HepG2 (cell line): Measurements from ENCODE around the gene CGB8. TPM values are rescaled to one million over a fixed set of nuclear protein-coding genes. Genes with fewer than 3 reads are reported as not detected.
A peak's percentile ranks its signal among the peaks of the same experiment; 100 is the strongest.

ENCODE experiments used
- ATAC-seq: fragments of 200-7000 bp; cut with Tn5 transposase; 3 replicates; pipeline ENCODE4 v1.9.1; 2020; ENCODE audit warnings: mild to moderate bottlenecking, moderate library complexity
- BruUV-seq: library from RNA; stranded (reverse); fragments of 400-500 nt; replicated peaks from 2 replicates; lab custom pipeline; 2021; lab: Mats Ljungman, UMichigan
- CTCF ChIA-PET: fragments of 300-600 bp; formaldehyde crosslinking; extraction: SDS; loops from one replicate; lab custom pipeline; 2021; ENCODE audit warnings: low total read pairs, inconsistent platforms, low intra/inter-chr PET ratio; lab: Yijun Ruan, JAX
- POLR2A ChIA-PET: fragments of 350-600 bp; sonication (Branson Sonifier 250); formaldehyde crosslinking; loops from one replicate; lab custom pipeline; 2020; ENCODE audit warnings: antibody characterized with exemption, inconsistent platforms; lab: Yijun Ruan, JAX
- DNase-seq: peaks from one replicate; pipeline ENCODE4 v3.0.0-alpha.2; 2015; ENCODE audit warnings: low spot score
- FAIRE-seq: peaks from 3 replicates; lab custom pipeline; 2011; peaks lifted over from hg19 to GRCh38; lab: Jason Lieb, UNC
- H2AFZ ChIP-seq: one replicate; pipeline ENCODE4 v1.6.1; 2011; ENCODE audit warnings: low read length, inconsistent platforms
- H3K27ac ChIP-seq: fragments of 300-600 bp; 3 replicates; pipeline ENCODE4 v1.8.0; 2011; ENCODE audit warnings: mixed run types, mild to moderate bottlenecking, mixed read lengths, low read length, inconsistent platforms; ENCODE audit not compliant: insufficient read depth; ENCODE audit errors: extremely low read length
- H3K27me3 ChIP-seq, 2 experiments: fragments of 200-600 bp in 1 of 2; 2 replicates in 1 of 2; 3 replicates in 1 of 2; pipeline versions ENCODE4 v1.6.0 to v1.8.0; 2011; ENCODE audit warnings: low read length in 2 of 2, mild to moderate bottlenecking in 2 of 2, moderate library complexity in 2 of 2, inconsistent platforms in 1 of 2; ENCODE audit not compliant: insufficient read depth in 2 of 2, control insufficient read depth in 1 of 2
- H3K36me3 ChIP-seq, 2 experiments: fragments of 200-600 bp in 1 of 2; replicated peaks in 1 of 2; 2 replicates in 1 of 2; 3 replicates in 1 of 2; pipeline versions ENCODE4 v1.5.1 to v1.8.0; 2011; ENCODE audit warnings: low read length in 2 of 2, inconsistent platforms in 1 of 2; ENCODE audit not compliant: insufficient read depth in 2 of 2, control insufficient read depth in 1 of 2
- H3K4me1 ChIP-seq: 2 replicates; pipeline ENCODE4 v1.5.1; 2012; ENCODE audit warnings: low read length, inconsistent platforms; ENCODE audit not compliant: insufficient read depth
- H3K4me2 ChIP-seq: 2 replicates; pipeline ENCODE4 v1.6.0; 2011; ENCODE audit warnings: low read depth, low read length, inconsistent platforms
- H3K4me3 ChIP-seq, 3 experiments: fragments of 200-600 bp in 1 of 3; sonication (generic), shearing (Covaris generic) in 1 of 3; replicated peaks in 1 of 3; 2 replicates each; pipeline ENCODE4 v1.5.1; 2011 to 2016; ENCODE audit warnings: low read length in 3 of 3, inconsistent platforms in 2 of 3, low read depth in 2 of 3, mild to moderate bottlenecking in 2 of 3, control low read depth in 1 of 3, mixed read lengths in 1 of 3; ENCODE audit not compliant: insufficient read depth in 1 of 3
- H3K79me2 ChIP-seq: one replicate; pipeline ENCODE4 v1.6.1; 2011; ENCODE audit warnings: low read length, inconsistent platforms; ENCODE audit not compliant: insufficient read depth
- H3K9ac ChIP-seq: 2 replicates; pipeline ENCODE4 v1.6.0; 2011; ENCODE audit warnings: mild to moderate bottlenecking, low read depth, low read length, inconsistent platforms; ENCODE audit not compliant: insufficient read depth
- H3K9me3 ChIP-seq: 2 replicates; pipeline ENCODE4 v1.5.1; 2012; ENCODE audit warnings: mild to moderate bottlenecking, low read length
- H4K20me1 ChIP-seq: 2 replicates; pipeline ENCODE4 v1.6.0; 2011; ENCODE audit warnings: inconsistent platforms, mild to moderate bottlenecking, low read length, moderate library complexity; ENCODE audit not compliant: insufficient read depth
- SNRNP70 ChIP-seq: fragments of 200-400 bp; formaldehyde crosslinking; IDR thresholded peaks from 2 replicates; pipeline ENCODE4 v1.6.1; 2017; ENCODE audit warnings: mild to moderate bottlenecking, low read depth, low read length, moderate library complexity
- ZBTB38 ChIP-seq: sonication (generic); formaldehyde crosslinking; IDR thresholded peaks from 2 replicates; pipeline ENCODE4 v1.5.1; 2020; ENCODE audit warnings: mild to moderate bottlenecking, missing genetic modification reagents
- ZNF326 ChIP-seq: sonication (generic); formaldehyde crosslinking; IDR thresholded peaks from 2 replicates; pipeline ENCODE4 v1.4.0; 2020; ENCODE audit warnings: missing genetic modification reagents, borderline replicate concordance
- ZSCAN22 ChIP-seq: sonication (generic); formaldehyde crosslinking; IDR thresholded peaks from 2 replicates; pipeline ENCODE4 v1.4.0; 2020; ENCODE audit warnings: mild to moderate bottlenecking, missing genetic modification reagents
- whole genome bisulfite sequencing: methylation state at CpG from one replicate; pipeline ENCODE4 v1.1.6; 2017; ENCODE audit warnings: low lambda C conversion rate; 5-methylcytosine and 5-hydroxymethylcytosine counted together
- in situ Hi-C: cut with HindIII; loops from 2 replicates; pipeline ENCODE4 v1.10.0; 2017; ENCODE audit warnings: low pct_unique_long_range_greater_than_20kb; ENCODE audit not compliant: extremely low pct_ligation_motif_present
- intact Hi-C: fragments of 100-400 bp; cut with micrococcal nuclease; formaldehyde crosslinking; loops from one replicate; pipeline ENCODE4 v1.10.0; 2022; ENCODE audit not compliant: unreplicated experiment
- polyA plus RNA-seq, 8 experiments: library from polyadenylated mRNA; depleted of rRNA in 3 of 8; stranded (reverse) in 7 of 8; unstranded in 1 of 8; fragments of >200 nt; fragmentation: Illumina TruSeq in 4 of 8; extraction: Trizol in 4 of 8; gene quantifications; 2 replicates each; pipeline versions ENCODE4 v1.2.1 to v1.2.3, GENCODE V29; 2011 to 2016; ENCODE audit warnings: low read depth in 4 of 8, missing spikeins in 1 of 8, mixed read lengths in 1 of 8; ENCODE audit not compliant: insufficient read depth in 1 of 8
- total RNA-seq, 5 experiments: library from RNA; depleted of rRNA; stranded (reverse); fragments of >200 nt; fragmentation: Illumina TruSeq; extraction: Trizol; gene quantifications; 2 replicates each; pipeline ENCODE4 v1.2.3, GENCODE V29; 2016; ENCODE audit warnings: low read depth in 1 of 5
- TF ChIP-seq, protein P1 (sequence below): sonication (generic); formaldehyde crosslinking; IDR thresholded peaks from 2 replicates; pipeline ENCODE4 v1.4.0; 2020; ENCODE audit warnings: missing genetic modification reagents, borderline replicate concordance
- TF ChIP-seq, protein P2 (sequence below): sonication (generic); formaldehyde crosslinking; IDR thresholded peaks from 2 replicates; pipeline ENCODE4 v1.5.0; 2020; ENCODE audit warnings: mild to moderate bottlenecking, missing genetic modification reagents, moderate library complexity
- TF ChIP-seq, protein P3 (sequence below): sonication (generic); formaldehyde crosslinking; conservative IDR thresholded peaks from 2 replicates; pipeline ENCODE4 v1.8.0; 2022; ENCODE audit warnings: mild to moderate bottlenecking, moderate library complexity, missing genetic modification reagents
- TF ChIP-seq, protein P4 (sequence below): sonication (generic); formaldehyde crosslinking; IDR thresholded peaks from 2 replicates; pipeline ENCODE4 v1.4.0; 2020; ENCODE audit warnings: low read depth, mild to moderate bottlenecking, missing genetic modification reagents

Gene CGB8
- total and polyA plus RNA-seq, 2 of the 13 experiments (the other 11 are each of a cell fraction or from before 2014, with no cell fraction given) = not detected

DNA sequence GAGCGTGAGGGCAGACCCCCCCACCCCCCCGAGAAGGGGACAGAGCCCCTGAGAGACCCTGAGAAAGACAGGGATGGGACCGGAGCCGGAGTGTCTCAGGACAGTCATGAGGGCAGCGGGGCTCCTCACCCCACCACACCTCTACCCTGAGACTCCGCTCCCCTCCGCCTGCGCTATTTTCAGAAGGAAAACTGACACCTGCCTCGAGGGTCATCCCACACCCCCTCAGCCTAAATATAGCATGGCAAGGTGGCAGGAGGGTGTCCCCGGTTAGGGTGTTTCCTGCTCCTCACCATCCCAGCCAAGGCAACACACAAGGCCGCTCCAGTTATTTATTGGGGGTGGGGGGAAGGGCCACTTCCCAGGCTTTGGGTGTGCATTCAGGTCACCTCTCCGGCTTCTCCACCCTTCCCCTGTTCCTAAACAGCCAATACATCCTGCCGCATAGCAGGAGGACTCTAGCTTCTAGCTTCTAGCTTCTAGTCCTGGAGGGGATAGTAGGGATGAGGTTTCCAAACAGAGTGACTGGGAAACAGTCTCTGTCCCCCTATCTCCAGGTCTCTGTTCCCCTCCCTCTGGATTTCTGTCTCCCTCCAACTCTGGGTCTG lies 17.1 kb upstream of the CGB8 start (continued):
- TF ChIP-seq, protein P1, sequence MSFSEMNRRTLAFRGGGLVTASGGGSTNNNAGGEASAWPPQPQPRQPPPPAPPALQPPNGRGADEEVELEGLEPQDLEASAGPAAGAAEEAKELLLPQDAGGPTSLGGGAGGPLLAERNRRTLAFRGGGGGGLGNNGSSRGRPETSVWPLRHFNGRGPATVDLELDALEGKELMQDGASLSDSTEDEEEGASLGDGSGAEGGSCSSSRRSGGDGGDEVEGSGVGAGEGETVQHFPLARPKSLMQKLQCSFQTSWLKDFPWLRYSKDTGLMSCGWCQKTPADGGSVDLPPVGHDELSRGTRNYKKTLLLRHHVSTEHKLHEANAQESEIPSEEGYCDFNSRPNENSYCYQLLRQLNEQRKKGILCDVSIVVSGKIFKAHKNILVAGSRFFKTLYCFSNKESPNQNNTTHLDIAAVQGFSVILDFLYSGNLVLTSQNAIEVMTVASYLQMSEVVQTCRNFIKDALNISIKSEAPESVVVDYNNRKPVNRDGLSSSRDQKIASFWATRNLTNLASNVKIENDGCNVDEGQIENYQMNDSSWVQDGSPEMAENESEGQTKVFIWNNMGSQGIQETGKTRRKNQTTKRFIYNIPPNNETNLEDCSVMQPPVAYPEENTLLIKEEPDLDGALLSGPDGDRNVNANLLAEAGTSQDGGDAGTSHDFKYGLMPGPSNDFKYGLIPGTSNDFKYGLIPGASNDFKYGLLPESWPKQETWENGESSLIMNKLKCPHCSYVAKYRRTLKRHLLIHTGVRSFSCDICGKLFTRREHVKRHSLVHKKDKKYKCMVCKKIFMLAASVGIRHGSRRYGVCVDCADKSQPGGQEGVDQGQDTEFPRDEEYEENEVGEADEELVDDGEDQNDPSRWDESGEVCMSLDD (CRISPR knock-in tag) = no peak
- TF ChIP-seq ZBTB38 (CRISPR knock-in tag) (no peak), SNRNP70 (no peak)

DNA sequence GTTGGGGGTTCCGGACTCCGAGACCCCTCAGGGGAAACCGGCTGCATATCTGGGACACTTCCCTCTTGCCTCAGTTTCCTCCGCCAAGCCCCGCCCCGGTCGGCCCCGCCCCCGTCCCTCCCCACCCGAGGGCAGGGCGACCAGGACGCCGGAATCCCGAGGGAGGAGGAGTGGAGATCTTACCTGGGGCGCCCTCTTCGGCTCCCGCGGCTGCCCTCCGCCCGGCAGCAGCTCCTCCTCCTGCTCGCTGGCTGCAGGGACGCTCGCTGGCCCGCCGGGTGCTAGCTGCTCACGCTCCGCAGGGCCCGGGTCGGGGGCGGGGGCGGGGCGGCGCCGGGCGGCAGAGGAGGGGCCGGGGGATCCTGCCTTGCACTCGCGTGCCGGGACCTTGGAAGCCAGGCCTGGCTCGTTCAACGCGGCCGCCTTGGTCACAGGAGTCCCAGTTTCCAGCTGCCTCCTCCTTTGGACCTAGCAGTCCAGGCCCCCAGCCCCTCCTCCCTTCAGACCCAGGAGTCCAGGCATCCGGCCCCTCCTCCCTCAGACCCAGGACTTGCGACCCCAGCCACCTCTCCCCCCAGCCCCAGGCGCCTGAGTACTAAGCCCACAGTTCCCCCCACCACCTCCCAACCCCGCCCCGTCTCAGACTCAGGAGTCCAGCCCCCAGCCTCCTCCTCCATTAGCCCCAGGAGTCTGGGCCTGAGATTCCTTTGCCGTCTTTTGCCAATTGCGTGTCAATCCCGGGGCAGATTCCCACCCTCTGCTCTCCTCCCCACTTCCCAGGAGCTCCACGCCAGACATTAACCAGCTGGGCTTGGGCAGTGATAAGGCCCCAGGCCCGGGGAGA lies 16.1 kb upstream of the CGB8 start, which contains the start of gene NTF4:
Gene NTF4, minus strand, starts transcription at position 51 of the 844 bp plus-strand sequence. CDS start 2,821 bp downstream, outside the sequence.
- no peak for FAIRE-seq
- H3K4me1 ChIP-seq = peaks cover 8% of the 10 kb centered on the region; the same call in 1 of the 2 replicates
- H2AFZ ChIP-seq = no peak within 1 kb of the TSS
- no peaks in the 10 kb centered on the region for H3K79me2 ChIP-seq
- in situ Hi-C loops (no loop called here), intact Hi-C loops (no loop called here)
- WGBS = 17% methylated on average over 10 of the region's 53 CpGs
- ATAC-seq = peak; percentile 83
- ChIA-PET CTCF (no interaction called here), POLR2A (interaction anchor here (0.5 to 1.0 kb wide), 2 partner anchors 8 to 159 kb away, joined by 3 to 5 read pairs; no protein-coding TSS in a partner anchor)
- H3K27ac ChIP-seq = no peak within 1 kb of the TSS
- peak; percentile 20 for DNase-seq
- peak within 1 kb of the TSS; percentile 39; the same call in 1 of the 2 replicates for H3K4me2 ChIP-seq
- peaks cover 1 to 44% of the 10 kb centered on the region in 2 experiments; a peak in 4 of 5 replicates for H3K27me3 ChIP-seq
- no peaks in the 10 kb centered on the region for H4K20me1 ChIP-seq
- no peaks in the 10 kb centered on the region for H3K36me3 ChIP-seq
- no peak within 1 kb of the TSS for H3K9ac ChIP-seq
- no peaks in the 10 kb centered on the region for H3K9me3 ChIP-seq
- BruUV-seq = no TSS peak
- H3K4me3 ChIP-seq = peak within 1 kb of the TSS in 2 of 3 experiments; percentile 21 to 46; a peak in 2 of 6 replicates
- TF ChIP-seq, protein P2, sequence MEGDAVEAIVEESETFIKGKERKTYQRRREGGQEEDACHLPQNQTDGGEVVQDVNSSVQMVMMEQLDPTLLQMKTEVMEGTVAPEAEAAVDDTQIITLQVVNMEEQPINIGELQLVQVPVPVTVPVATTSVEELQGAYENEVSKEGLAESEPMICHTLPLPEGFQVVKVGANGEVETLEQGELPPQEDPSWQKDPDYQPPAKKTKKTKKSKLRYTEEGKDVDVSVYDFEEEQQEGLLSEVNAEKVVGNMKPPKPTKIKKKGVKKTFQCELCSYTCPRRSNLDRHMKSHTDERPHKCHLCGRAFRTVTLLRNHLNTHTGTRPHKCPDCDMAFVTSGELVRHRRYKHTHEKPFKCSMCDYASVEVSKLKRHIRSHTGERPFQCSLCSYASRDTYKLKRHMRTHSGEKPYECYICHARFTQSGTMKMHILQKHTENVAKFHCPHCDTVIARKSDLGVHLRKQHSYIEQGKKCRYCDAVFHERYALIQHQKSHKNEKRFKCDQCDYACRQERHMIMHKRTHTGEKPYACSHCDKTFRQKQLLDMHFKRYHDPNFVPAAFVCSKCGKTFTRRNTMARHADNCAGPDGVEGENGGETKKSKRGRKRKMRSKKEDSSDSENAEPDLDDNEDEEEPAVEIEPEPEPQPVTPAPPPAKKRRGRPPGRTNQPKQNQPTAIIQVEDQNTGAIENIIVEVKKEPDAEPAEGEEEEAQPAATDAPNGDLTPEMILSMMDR = peak; percentile 28; the same call in 1 of the 2 replicates
- TF ChIP-seq, protein P3, sequence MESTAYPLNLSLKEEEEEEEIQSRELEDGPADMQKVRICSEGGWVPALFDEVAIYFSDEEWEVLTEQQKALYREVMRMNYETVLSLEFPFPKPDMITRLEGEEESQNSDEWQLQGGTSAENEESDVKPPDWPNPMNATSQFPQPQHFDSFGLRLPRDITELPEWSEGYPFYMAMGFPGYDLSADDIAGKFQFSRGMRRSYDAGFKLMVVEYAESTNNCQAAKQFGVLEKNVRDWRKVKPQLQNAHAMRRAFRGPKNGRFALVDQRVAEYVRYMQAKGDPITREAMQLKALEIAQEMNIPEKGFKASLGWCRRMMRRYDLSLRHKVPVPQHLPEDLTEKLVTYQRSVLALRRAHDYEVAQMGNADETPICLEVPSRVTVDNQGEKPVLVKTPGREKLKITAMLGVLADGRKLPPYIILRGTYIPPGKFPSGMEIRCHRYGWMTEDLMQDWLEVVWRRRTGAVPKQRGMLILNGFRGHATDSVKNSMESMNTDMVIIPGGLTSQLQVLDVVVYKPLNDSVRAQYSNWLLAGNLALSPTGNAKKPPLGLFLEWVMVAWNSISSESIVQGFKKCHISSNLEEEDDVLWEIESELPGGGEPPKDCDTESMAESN (CRISPR knock-in tag) = 0 out of 2 replicates have a peak, but pooled peaks have one; percentile 19
- no peak for TF ChIP-seq ZNF326 (CRISPR knock-in tag)
- TF ChIP-seq, protein P4, sequence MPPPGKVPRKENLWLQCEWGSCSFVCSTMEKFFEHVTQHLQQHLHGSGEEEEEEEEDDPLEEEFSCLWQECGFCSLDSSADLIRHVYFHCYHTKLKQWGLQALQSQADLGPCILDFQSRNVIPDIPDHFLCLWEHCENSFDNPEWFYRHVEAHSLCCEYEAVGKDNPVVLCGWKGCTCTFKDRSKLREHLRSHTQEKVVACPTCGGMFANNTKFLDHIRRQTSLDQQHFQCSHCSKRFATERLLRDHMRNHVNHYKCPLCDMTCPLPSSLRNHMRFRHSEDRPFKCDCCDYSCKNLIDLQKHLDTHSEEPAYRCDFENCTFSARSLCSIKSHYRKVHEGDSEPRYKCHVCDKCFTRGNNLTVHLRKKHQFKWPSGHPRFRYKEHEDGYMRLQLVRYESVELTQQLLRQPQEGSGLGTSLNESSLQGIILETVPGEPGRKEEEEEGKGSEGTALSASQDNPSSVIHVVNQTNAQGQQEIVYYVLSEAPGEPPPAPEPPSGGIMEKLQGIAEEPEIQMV (CRISPR knock-in tag) = no peak
- TF ChIP-seq ZSCAN22 (CRISPR knock-in tag) = 0 out of 2 replicates have a peak, but pooled peaks have one; percentile 5
